Sigmoid colon (tissue), 4 donors: ENCODE results near the gene TTC31.

ENCODE experiments used
- CTCF ChIP-seq, 4 experiments: fragments of 450-650 bp in 3 of 4; fragments of 200-600 bp in 1 of 4; IDR thresholded peaks; one replicate each; pipeline ENCODE4 v1.5.1; 2016 to 2019; ENCODE audit warnings: antibody characterized with exemption in 4 of 4, mild to moderate bottlenecking in 3 of 4, moderate library complexity in 2 of 4
- EP300 ChIP-seq, 4 donors: sonication (generic); formaldehyde crosslinking; IDR thresholded peaks; one replicate each; pipeline ENCODE4 v1.6.1; 2017; ENCODE audit warnings: antibody characterized with exemption in 4 of 4

GRCh38 chr2:74491648-74492544, 9.0 kb downstream of the TTC31 start:
- TF ChIP-seq CTCF (IDR thresholded peaks at IDR 0.05) (no peak), EP300 (IDR thresholded peaks at IDR 0.05) (no peak)
